ENCODE data around the gene TCEAL7.

Gene TCEAL7

DNA sequence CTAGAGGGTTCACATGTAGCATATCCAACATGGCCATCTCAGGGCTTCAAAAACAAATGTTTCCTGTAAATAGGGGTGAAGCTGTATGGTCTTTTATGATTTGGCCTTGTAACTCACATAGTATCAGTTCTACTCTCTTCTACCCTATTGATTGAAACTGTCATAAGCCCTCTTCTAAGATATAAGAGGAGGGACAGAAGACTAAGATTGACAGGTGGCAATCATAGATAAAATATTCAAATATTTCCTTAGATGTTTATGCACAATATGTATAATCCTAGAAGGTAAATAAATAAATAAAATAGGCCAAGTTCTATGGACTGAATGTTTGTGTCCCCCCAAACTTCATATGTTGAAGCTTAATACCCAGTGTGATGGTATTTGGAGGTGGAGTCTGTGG lies 39.4 kb downstream of the TCEAL7 start:
- no peak overlapping the region for H3K4me3 ChIP-seq (ENCODE audit: low read depth, low read length)
- TF ChIP-seq, protein P1, sequence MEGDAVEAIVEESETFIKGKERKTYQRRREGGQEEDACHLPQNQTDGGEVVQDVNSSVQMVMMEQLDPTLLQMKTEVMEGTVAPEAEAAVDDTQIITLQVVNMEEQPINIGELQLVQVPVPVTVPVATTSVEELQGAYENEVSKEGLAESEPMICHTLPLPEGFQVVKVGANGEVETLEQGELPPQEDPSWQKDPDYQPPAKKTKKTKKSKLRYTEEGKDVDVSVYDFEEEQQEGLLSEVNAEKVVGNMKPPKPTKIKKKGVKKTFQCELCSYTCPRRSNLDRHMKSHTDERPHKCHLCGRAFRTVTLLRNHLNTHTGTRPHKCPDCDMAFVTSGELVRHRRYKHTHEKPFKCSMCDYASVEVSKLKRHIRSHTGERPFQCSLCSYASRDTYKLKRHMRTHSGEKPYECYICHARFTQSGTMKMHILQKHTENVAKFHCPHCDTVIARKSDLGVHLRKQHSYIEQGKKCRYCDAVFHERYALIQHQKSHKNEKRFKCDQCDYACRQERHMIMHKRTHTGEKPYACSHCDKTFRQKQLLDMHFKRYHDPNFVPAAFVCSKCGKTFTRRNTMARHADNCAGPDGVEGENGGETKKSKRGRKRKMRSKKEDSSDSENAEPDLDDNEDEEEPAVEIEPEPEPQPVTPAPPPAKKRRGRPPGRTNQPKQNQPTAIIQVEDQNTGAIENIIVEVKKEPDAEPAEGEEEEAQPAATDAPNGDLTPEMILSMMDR (IDR thresholded peaks at IDR 0.05; ENCODE audit: low read depth, low read length) = no peak

DNA sequence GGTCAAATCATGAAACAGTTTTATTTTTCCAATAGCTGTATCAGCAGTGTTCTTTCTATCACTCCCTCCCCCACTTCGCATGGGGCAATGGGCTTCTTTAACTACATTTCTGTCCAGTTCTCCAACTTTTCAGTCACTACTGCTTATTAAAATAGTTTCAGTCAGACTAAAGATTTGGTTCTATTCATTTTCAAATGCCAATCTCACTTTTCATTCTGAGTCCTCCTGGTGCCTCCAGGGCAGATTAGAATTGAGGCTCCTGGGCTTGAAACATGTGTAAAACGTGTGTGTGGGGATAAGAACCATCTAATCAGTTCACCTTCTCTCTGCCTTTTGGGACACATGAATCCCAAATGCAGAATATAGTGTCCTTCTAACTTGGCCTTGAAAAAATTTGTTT lies 42.8 kb downstream of the TCEAL7 start:
- no peak overlapping the region for H3K4me3 ChIP-seq (ENCODE audit: low read depth, low read length)
- TF ChIP-seq, protein P1 (IDR thresholded peaks at IDR 0.05; ENCODE audit: low read depth, low read length) = no peak

DNA sequence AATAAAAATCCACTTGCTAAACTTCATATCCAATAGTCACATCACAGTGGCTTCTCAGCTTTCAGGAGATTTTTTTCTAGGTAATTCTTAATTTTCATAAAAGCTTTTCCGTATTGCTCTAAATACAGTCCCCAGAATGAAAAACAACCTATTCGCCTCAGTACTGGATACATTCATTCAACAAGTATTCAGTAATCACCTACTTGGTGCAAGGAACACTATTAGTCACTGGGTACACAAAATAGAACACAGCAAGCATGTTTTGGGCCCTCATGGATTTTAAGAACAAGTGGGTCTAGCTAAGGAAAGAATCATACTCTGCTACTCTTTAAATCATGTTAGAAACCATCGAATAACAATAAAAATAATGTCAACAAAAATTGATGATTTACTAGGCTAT lies 43.5 kb downstream of the TCEAL7 start:
- no peak overlapping the region for H3K4me3 ChIP-seq (ENCODE audit: low read depth, low read length)
- TF ChIP-seq, protein P1 (IDR thresholded peaks at IDR 0.05; ENCODE audit: low read depth, low read length) = no peak

DNA sequence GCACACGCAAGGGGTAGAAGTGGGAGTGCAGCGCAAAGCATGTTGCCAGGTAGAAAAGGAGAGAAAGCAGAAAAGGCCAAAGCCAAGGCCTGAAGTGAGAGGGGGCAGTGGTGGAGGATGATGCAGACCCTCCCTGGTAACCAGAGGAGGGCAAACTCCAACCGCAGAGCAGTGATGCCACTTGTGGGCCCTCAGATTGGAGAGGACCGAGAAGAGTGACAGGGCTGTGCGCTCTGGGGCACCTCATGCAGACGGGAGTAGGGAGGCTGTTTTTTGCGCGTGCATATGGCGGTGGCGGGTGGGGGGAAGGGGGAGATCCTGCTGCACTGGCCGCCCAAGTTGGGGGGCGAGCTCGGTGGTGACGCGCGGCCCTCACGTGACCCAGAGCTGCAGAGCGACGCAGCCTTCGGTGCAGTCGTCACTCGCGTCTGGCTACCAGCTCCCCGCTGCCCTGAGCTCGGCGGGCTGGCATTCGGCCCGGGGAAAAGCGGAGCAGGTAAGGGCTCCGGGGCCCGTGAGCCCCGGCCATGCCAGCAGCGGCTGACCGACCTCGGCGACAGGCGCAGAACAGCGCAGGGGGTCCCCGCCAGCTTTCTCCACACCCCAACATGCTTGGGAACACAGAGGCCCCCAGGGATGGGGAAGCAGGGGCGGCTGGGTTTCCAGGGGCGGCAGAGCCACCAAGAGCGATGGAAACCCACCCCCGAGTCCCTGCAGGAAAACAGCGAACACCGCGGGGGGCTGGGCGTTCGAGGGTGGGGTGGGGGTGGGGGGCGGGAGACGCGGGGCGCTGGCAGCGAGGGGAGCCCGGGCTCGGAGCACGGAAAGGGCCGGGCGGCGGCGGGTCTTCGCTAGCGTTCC lies 46.3 kb downstream of the TCEAL7 start, which contains the start of gene BEX3:
TSS of gene BEX3 (plus strand) at position 421 of the 861 bp plus-strand sequence. CDS start 984 bp downstream, outside the sequence.
- TF ChIP-seq, protein P1 (IDR thresholded peaks at IDR 0.05; ENCODE audit: low read depth, low read length) = no peak
- peak within 1 kb of the TSS; percentile 70 for H3K4me3 ChIP-seq (ENCODE audit: low read depth, low read length)

DNA sequence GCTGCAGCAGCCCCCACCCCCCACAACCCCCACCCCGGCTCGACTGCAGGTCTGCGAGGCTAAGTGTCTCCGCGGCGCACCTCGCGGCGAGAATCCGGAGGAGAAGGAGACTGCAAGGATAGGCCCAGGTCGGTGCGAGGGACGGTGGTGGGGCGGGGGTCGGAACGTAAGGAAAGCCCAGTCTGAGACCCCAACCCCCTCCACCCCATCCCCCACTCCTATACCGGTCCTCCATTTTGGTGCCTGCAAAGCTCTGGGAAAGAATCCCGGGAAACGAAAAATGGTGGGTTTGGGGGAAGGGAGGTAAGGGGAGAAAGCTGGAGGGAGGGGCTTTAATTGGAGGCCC lies 46.9 kb downstream of the TCEAL7 start:
- peak overlapping the region; percentile 70 for H3K4me3 ChIP-seq (ENCODE audit: low read depth, low read length)
- TF ChIP-seq, protein P1 (IDR thresholded peaks at IDR 0.05; ENCODE audit: low read depth, low read length) = no peak

DNA sequence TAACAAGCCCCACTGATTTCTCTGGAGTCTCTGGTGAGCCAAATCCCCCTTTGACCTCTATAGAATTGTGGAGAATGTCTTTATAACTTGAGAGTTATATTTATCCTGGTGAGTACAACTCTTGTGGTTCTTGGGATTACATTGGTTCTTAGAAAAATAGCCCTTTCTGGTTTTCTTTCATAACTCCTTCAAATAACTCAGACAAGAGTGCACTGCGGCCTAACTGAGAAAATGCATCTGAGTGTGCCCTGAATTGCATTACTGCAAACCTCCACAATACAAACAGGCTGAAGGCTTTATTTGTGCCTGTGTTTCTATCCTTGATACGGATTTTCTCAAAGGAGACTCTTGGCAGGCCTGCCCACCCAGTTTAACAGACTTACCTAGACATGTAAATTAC lies 49.0 kb downstream of the TCEAL7 start:
- TF ChIP-seq, protein P1 (IDR thresholded peaks at IDR 0.05; ENCODE audit: low read depth, low read length) = no peak
- no peak overlapping the region for H3K4me3 ChIP-seq (ENCODE audit: low read depth, low read length)

All from WI38 (cell line).